Measurements from ENCODE around the gene TPH2. TPM values are rescaled to one million over a fixed set of nuclear protein-coding genes. Genes with fewer than 3 reads are reported as not detected.

TPH2 gene
- total RNA-seq, 1 donor from 2014 or later = not detected

DNA sequence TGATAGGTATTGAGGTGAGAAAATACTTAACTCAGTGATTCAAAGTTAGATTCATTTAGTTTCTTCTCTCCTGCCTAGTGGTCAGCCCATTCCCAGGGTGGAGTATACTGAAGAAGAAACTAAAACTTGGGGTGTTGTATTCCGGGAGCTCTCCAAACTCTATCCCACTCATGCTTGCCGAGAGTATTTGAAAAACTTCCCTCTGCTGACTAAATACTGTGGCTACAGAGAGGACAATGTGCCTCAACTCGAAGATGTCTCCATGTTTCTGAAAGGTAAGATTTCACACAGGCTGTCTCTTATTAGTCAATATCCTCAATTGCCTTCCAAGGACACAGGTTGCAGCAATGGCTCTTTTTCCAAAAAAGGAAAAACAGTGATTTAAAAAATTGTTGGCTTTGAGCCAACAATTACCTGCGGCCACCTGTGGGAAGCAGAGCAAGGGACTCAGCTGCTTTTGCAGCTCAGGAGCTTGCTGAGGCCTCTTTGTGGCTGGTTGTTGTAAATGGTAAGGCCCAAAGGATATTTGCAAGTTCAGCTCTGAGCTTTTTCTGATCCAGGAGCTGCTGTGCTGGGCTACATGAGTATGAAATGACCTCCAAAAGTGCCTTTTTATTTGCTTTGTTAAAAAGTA lies 33.9 kb downstream of the TPH2 start:
- TF ChIP-seq, protein P1, sequence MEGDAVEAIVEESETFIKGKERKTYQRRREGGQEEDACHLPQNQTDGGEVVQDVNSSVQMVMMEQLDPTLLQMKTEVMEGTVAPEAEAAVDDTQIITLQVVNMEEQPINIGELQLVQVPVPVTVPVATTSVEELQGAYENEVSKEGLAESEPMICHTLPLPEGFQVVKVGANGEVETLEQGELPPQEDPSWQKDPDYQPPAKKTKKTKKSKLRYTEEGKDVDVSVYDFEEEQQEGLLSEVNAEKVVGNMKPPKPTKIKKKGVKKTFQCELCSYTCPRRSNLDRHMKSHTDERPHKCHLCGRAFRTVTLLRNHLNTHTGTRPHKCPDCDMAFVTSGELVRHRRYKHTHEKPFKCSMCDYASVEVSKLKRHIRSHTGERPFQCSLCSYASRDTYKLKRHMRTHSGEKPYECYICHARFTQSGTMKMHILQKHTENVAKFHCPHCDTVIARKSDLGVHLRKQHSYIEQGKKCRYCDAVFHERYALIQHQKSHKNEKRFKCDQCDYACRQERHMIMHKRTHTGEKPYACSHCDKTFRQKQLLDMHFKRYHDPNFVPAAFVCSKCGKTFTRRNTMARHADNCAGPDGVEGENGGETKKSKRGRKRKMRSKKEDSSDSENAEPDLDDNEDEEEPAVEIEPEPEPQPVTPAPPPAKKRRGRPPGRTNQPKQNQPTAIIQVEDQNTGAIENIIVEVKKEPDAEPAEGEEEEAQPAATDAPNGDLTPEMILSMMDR (conservative IDR thresholded peaks at IDR 0.05; ENCODE audit: low read depth, low read length) = no peak
- no peak for DNase-seq (ENCODE audit: low read depth)
- H3K4me3 ChIP-seq (ENCODE audit: low read depth, low read length) = no peak overlapping the region

DNA sequence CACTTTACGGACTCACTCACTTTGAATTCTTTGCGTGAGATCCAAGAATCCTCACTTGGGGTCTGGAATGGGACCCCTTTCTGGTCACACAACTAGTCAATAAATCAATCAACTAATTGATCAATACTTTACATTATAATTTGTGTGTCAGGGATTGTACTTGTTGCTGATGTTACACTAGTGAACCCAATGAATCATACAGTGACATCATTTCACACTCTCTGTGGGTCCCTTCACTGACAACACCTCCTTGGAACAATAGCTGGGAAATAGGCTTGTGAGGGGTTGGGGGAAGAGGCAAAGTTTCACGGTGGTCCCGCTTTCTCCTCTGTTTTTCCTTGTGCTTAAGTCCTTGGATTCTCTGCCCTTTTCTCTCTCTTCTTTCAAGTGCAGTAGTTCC lies 35.0 kb downstream of the TPH2 start:
- TF ChIP-seq, protein P1 (conservative IDR thresholded peaks at IDR 0.05; ENCODE audit: low read depth, low read length) = no peak
- DNase-seq (ENCODE audit: low read depth) = no peak

DNA sequence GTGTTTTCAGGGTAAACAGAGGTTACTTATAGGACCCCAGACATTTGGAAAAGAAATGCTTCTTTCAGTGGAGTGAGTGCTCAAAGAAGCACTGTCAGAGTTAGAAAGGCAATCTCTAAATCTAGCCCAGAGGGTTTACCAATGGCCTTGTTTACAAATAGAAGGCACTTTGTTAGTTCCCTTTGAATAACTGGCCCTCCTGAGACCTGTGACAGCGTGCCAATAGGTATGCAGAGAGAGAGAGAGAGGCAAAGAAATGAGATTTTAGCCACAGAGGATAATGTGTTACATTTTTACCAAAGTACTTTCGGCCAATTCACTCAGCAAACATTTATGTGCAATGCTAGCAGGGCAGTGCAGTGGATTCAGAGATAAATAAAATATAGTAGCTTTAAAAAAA lies 41.9 kb downstream of the TPH2 start:
- no peak for DNase-seq (ENCODE audit: low read depth)
- TF ChIP-seq, protein P1 (conservative IDR thresholded peaks at IDR 0.05; ENCODE audit: low read depth, low read length) = no peak
- H3K4me3 ChIP-seq (ENCODE audit: low read depth, low read length) = no peak overlapping the region

More for the DNA sequence above, 35.0 kb downstream of the TPH2 start:
- no peak overlapping the region for H3K4me3 ChIP-seq (ENCODE audit: low read depth, low read length)

DNA sequence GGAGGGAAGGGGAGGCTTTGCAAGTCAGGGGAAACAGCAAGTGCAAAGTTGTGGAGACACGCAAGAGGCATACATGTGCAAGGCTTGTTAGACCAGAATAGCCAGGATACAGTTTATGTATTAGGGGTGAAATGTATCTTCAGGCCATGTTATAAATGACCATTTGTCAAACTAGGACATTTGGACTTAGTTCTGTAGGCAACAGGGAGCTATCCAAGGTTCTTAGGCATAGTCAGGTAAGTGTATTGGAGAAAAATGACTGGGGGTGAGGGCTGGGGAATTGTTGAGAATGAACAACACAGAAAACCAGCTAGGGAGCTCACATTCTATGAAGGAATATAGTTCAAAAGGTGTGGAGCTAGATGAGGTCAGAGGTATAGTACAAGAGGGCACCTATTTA lies 42.5 kb downstream of the TPH2 start:
- no peak overlapping the region for H3K4me3 ChIP-seq (ENCODE audit: low read depth, low read length)
- DNase-seq (ENCODE audit: low read depth) = no peak
- TF ChIP-seq, protein P1 (conservative IDR thresholded peaks at IDR 0.05; ENCODE audit: low read depth, low read length) = no peak

DNA sequence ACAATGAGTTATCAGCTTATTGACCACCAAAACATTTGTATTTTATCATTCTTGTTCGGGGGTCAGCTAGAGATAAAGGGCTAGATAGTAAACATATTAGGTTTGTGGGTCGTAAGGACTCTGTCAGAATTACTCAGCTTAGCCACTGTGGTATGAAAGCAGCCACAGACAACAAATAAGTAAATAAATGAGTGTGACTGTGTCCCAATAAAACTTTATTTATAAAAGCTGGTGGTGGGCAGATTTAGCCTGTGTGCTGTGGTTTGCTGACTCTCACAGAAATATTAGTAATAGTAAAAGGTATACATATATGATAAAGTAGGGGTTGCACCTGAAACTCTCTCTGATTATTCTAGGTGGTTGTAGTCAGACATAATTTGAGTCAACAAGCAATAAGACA lies 56.1 kb downstream of the TPH2 start:
- TF ChIP-seq, protein P1 (conservative IDR thresholded peaks at IDR 0.05; ENCODE audit: low read depth, low read length) = no peak
- no peak overlapping the region for H3K4me3 ChIP-seq (ENCODE audit: low read depth, low read length)
- DNase-seq (ENCODE audit: low read depth) = no peak

DNA sequence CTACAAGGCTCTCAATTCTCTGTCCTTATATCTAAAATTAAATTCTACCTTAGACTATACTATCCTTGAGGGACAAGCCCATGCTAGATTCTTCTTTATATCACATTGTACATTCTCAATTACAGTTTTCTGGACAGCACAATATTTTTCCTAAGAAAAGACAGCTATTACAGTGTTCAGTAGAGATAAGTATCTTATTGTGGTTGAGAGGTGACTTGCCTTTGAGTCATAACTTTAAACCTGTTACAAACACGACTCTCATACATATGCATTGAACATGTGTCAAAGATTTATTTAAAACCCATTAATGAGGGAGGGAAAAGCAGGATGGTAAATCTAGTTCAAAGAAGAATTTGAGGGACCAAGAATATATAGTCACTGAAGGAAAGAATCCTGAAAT lies 61.1 kb downstream of the TPH2 start:
- TF ChIP-seq, protein P1 (conservative IDR thresholded peaks at IDR 0.05; ENCODE audit: low read depth, low read length) = no peak
- DNase-seq (ENCODE audit: low read depth) = no peak

DNA sequence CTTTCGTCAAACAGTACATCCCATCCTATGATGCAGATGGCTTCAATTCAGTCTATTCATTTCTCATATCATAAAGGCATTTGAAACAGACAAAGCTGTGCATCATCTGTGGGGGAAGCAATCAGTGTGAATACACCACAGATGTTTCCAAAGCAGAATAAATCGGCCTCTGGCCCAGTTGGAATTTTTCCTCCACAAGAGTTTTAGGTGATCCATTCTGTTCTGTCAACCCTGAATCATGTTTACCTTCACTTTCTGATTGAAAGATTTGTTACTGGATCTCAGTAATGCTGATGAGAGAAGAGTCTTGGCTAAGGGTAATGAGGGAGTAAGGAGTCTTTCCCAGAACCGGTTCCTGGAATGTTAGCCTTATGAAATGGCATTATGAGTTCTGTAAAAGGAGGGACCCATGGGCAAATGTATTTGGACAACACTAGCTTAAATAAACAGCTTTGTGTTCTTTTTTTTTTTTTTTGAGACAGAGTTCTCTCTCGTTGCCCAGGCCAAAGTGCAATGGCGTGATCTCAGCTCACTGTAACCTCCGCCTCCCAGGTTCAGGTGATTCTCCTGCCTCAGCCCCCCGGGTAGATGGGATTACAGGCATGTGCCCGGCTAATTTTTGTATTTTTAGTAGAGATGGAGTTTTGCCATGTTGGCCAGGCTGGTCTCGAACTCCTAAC lies 62.5 kb downstream of the TPH2 start:
- TF ChIP-seq, protein P1 (conservative IDR thresholded peaks at IDR 0.05; ENCODE audit: low read depth, low read length) = no peak
- DNase-seq (ENCODE audit: low read depth) = no peak

More for the DNA sequence above, 61.1 kb downstream of the TPH2 start:
- no peak overlapping the region for H3K4me3 ChIP-seq (ENCODE audit: low read depth, low read length)

More for the DNA sequence above, 62.5 kb downstream of the TPH2 start:
- no peak overlapping the region for H3K4me3 ChIP-seq (ENCODE audit: low read depth, low read length)
